ENCODE measurements around the gene ADRA2C.

DNA sequence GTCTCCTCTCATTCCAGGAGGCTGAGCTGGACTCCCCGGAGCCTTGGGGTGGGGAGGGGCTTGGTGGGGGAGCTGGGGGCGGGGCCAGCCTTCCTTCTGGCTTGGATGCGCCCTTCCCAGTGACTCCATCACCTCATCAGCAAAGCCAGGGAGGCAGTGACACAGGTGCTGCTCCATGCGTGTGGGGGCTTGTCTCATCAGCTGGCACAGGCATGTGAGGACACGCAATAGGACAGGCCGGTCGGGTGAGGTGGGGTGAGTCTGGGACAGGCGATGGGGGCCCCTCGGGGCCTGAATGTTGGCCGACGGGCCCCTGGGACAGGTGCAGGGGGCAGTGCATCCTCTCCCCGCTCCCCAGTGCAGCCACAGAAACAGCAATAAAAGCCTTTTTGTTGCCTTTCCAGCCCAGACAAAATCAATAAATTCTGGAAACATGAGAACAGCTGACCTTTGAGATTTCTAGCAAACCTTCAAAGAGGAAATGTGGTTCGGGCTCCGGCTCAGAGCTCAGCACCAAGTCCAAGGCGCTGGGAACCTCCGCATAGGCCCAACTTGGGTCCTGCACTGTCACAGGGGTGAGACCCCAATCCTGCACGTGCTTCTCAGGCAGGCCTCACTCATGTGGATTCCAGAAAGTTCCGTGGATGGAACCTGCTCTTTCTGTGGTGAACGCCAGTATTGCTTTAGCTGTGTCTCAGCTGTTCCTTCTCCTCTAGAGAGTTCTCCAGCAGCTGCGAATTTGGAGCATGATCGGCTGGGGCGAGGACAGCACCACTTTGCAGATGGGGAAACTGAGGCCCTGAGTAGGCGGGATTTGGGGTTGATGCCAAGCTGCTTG is 18.5 kb downstream of the ADRA2C start:
- no peak for TF ChIP-seq POLR2A (IDR thresholded peaks at IDR 0.05)
- TF ChIP-seq, protein P1, sequence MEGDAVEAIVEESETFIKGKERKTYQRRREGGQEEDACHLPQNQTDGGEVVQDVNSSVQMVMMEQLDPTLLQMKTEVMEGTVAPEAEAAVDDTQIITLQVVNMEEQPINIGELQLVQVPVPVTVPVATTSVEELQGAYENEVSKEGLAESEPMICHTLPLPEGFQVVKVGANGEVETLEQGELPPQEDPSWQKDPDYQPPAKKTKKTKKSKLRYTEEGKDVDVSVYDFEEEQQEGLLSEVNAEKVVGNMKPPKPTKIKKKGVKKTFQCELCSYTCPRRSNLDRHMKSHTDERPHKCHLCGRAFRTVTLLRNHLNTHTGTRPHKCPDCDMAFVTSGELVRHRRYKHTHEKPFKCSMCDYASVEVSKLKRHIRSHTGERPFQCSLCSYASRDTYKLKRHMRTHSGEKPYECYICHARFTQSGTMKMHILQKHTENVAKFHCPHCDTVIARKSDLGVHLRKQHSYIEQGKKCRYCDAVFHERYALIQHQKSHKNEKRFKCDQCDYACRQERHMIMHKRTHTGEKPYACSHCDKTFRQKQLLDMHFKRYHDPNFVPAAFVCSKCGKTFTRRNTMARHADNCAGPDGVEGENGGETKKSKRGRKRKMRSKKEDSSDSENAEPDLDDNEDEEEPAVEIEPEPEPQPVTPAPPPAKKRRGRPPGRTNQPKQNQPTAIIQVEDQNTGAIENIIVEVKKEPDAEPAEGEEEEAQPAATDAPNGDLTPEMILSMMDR (IDR thresholded peaks at IDR 0.05) = no peak
